Femur (tissue), 1 donor: ENCODE results near the gene TARS2.

Source experiments
- DNase-seq: peaks from one replicate; pipeline ENCODE4 v3.0.0-alpha.2; 2017

Gene TARS2

GRCh38 chr1:150486966-150487762 is at the start of gene TARS2:
TARS2 (plus strand) TSS chr1:150487419; CDS start chr1:150487451, 32 bp downstream.
- DNase-seq = peak; percentile 98

GRCh38 chr1:150441121-150441520 is 46.1 kb upstream of the TARS2 start:
- DNase-seq = no peak

GRCh38 chr1:150444232-150444631 is 43.0 kb upstream of the TARS2 start:
- no peak for DNase-seq

GRCh38 chr1:150456146-150456647 is 31.0 kb upstream of the TARS2 start:
- DNase-seq = no peak

DNA sequence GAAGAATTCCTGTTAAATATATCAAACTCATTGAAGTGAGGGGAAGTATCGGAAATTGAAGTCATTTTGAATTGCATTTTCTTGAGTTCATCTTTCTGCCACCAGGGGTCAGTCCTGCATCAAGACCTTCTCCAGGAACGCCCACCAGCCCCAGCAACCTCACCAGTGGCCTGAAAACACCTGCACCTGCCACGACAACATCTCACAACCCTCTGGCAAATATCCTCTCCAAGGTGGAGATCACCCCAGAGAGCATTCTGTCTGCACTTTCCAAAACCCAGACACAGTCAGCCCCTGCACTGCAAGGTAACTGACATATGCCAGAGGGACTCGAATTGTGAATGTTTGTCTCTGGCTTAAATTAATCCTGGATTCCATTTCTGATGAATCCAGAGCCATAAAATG is 22.8 kb upstream of the TARS2 start:
- DNase-seq = peak; percentile 67

- DNase-seq = no peak
These were observed 20.3 kb upstream of the TARS2 start for GRCh38 chr1:150466964-150467363.

GRCh38 chr1:150469291-150469690 is 17.9 kb upstream of the TARS2 start:
- DNase-seq = no peak

GRCh38 chr1:150472601-150473200 is 14.5 kb upstream of the TARS2 start:
- no peak for DNase-seq

- no peak for DNase-seq
These were observed 13.6 kb upstream of the TARS2 start for GRCh38 chr1:150473659-150474058.

DNA sequence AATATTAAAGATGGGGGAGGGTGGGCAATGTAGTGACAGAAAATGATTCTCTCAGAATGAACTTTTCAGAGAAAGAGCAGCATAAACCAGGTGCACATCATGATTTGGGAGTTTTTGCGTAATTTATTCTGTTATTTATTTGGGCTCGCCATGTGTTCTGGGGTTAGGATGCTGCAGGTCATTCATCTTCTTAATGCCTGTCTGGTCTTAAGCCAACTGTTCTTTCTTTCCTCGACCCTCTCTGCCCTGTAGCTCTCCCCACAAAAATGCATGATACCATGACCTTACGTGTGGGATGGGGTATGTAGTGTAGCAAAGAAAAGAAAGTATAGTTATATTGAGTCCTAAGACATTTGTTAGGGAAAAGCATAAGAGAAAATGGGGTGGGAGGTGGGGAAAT is 12.3 kb upstream of the TARS2 start:
- no peak for DNase-seq

GRCh38 chr1:150476754-150477153 is 10.5 kb upstream of the TARS2 start:
- no peak for DNase-seq

- DNase-seq = no peak
These were observed 9.9 kb upstream of the TARS2 start for GRCh38 chr1:150477320-150477719.

GRCh38 chr1:150477733-150478132 is 9.5 kb upstream of the TARS2 start:
- no peak for DNase-seq

DNA sequence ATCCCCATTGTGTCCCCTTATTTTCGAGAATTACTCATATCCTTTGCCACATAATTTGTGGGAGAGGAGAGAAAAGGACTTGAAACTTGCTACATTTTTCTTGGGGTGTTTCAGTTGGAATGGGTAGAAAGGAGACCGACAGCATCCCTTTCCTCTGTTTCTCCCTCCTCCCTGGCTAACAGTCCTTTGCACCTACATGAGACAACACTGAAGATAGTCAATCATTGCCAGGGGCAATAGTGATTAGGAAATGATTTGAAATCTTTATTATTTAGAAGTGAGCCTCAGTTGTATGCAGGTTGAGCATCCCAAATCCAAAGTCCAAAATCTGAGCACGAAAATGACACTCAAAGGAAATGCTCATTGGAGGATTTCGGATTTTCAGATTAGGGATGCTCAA is 7.8 kb upstream of the TARS2 start:
- no peak for DNase-seq

DNA sequence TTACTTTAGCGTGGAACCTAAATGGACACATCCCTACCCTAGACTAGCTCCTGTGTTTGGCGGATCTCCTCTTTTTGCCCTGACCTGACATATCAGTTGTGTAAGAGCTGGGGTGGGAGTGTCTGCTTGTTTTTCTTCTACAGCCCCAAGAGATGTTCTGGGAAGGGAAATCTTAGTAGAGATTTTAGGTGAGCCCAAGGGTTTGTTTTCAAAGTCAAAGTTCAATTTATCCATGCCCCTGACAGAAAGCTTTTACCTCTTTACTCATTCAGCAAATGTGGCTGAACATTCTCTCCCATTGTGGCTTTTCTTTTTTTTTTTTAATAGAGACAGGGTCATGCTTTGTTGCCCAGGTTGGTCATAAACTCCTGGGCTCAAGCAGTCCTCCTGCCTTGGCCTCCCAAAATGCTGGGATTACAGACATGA is 7.3 kb upstream of the TARS2 start:
- no peak for DNase-seq

DNA sequence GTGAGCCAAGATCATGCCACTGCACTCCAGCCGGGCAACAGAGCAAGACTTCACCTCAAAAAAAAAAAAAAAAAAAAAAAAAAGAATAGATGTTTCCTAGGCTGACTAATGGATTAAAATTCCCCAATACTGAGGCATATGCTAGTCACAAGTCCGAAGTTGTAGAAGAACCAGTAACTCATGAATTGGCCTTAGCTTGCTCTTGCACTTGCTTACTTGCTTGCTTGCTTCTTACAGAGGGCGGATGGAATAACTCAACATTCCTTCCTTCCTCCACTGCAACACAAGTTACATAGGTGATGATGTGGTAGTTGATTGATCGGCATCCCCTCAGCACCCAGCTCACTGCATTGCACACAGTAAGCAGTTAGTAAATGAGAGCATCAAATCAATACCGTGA is 2.8 kb upstream of the TARS2 start:
- no peak for DNase-seq

GRCh38 chr1:150484861-150485260 is 2.4 kb upstream of the TARS2 start:
- DNase-seq = no peak

DNA sequence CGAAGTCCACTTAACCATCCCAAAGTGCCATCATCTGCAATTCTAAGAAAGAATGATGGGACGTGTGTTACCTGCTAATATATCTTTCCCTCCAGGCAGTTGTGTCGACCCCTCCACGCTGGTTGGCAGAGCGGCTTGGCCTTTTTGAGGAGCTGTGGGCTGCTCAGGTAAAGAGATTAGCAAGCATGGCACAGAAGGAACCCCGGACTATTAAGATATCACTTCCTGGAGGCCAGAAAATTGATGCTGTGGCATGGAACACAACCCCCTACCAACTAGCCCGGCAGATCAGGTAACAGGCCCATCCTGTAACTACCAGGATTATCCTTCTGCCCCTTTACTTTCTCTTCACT is 520 bp downstream of the TARS2 start:
- DNase-seq = no peak

GRCh38 chr1:150493175-150493574 is 6.0 kb downstream of the TARS2 start:
- DNase-seq = no peak

GRCh38 chr1:150498342-150498741 is 11.1 kb downstream of the TARS2 start:
- DNase-seq = no peak

- DNase-seq = no peak
These were observed 18.2 kb downstream of the TARS2 start for GRCh38 chr1:150505431-150505830.

DNA sequence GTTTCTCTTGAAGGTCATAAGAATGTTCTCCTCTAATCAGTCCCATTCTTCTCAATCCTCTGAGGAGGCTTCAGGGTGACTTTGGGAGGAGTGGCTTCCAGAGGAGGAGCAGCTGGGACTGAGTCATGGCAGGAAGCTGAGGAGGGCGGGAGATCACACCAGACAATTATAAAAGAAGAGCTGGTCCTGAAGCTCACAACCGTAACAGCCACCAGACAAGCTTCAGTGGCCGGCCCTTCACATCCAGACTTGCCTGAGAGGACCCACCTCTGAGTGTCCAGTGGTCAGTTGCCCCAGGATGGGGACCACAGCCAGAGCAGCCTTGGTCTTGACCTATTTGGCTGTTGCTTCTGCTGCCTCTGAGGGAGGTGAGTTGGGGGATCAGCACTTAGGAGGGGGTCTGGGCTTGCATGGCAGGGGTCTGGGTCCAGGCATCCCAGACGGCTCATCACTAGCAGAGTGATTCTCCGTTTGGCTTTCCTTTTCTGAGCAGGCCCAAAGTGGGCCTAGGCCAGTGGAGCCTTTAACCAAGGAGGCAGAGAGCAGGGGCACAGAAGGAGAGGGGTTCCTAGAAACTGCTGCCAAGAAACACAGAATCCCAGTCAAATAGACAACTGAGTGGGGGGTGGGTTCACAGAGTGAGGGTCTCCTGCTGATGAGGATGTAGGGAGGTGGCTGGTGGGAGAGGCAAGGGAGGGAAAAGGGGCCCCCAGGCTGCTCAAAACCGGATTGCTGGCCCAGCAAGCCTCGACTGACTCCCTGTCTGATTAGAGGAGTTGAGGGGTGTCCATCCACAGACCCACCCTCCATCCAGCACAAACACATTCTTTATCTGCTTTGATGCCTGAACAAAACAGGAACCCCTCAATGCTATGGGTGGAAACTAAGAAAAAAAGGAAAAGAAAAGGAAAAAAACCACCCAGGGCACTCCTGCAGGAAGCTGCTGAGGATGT is 21.0 kb downstream of the TARS2 start, which contains the start of gene ECM1:
TSS of gene ECM1 (plus strand) at position 198 of the 953 bp plus-strand sequence. CDS start at position 299, 101 bp downstream.
- no peak for DNase-seq

GRCh38 chr1:150508982-150509381 is 21.8 kb downstream of the TARS2 start:
- DNase-seq = no peak
